ENCODE data around the gene MCF2L.

The MCF2L gene

DNA sequence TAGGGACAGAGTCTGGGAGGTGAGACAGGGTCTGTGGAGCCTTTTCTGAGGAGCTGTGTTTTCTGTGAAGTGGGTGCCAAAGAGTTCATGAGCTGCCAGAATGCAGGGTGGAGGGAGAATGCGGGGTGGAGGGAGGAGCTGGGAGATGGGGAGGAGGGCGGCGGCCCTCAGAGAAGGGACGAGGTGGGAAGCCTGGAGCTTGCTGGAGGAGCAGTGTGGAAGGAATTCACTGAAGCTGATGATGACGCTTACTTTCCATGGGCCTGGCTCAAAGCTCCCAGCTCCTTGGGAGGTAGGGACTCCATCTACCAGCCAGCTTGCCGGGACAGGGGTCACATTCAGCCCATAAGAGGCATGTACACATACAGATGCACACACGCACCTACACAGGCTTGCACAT, 62.5 kb downstream of the MCF2L start:
- DNase-seq (ENCODE audit: low read depth, low spot score), result no peak

DNA sequence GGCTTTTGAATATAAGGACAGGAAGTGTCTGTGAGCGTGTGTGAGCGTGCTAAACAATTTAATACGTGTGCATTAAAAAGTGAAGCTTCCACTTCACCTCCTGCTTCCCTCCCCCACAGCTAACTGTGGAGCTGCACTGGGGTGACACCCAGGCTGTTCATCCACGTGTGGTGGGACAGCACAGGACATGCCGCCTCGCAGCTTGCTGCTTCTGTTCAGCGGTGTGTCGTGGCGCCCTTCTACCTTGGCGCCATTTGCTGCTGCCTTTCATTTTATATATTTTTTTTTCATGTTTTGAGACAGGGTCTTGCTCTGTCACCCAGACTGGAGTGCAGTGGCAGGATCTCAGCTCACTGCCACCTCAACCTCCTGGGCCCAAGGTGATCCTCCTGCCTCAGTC, 63.3 kb downstream of the MCF2L start:
- no peak for DNase-seq (ENCODE audit: low read depth, low spot score)

DNA sequence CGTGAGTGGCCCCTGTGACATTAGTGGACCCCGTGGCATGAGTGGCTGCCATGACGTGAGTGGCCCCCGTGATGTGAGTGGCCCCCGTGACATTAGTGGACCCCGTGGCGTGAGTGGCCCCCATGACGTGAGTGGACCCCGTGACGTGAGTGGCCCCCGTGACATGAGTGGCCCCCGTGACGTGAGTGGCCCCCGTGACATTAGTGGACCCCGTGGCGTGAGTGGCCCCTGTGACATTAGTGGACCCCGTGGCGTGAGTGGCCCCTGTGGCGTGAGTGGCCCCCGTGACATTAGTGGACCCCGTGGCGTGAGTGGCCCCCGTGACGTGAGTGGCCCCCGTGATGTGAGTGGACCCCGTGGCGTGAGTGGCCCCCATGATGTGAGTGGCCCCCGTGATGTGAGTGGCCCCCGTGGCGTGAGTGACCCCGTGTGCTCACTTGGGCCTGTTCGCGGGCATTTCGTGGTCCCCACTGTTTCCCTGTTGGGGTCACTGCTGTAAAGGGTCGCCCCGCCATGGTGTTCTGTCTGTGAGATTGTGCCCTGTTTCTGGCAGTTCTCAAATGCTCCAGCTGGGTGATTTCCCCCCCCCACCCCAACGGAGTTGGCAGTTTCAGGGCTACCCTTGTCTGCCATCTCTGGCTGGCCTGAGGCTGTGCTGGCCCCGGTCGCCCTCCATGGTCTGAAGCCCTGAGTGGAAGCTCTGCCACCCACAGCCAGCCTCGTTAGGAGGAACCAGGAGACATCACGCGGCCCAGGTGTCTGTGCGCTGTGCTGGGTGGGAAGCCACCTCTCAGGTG, 64.2 kb downstream of the MCF2L start:
- no peak for DNase-seq (ENCODE audit: low read depth, low spot score)

DNA sequence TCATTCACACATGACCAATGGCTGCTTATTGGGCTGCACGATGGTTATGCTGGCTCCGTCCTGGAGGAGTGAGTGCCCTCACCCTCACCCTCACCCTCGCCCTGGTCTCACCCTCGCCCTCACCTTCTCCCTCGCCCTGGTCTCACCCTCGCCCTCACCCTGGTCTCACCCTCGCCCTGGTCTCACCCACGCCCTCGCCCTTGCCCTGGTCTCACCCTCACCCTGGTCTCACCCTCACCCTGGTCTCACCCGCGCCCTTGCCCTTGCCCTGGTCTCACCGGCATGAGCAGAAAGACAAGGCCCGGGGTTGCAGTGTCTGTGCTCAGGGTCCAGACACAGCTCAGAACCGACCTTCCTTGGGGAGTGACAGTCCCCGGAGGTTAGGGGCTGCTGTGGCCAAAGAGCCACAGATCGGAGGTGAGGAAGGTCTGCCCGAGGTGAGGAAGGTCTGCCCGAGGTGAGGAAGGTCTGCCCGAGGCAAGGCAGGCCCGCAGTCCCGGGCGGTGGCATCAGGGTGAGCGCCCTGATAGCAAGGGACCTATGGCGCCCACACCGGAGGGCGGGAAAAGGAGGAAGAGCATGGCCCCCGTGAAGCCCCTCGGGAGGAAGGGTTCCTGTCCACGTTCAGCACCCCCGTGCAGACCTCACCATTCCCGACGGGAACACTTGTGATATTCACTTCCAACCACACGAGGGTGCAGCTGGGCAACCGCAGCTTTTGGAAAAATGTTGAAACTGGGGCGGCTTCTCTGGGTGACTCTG, 65.6 kb downstream of the MCF2L start:
- DNase-seq (ENCODE audit: low read depth, low spot score), result no peak

DNA sequence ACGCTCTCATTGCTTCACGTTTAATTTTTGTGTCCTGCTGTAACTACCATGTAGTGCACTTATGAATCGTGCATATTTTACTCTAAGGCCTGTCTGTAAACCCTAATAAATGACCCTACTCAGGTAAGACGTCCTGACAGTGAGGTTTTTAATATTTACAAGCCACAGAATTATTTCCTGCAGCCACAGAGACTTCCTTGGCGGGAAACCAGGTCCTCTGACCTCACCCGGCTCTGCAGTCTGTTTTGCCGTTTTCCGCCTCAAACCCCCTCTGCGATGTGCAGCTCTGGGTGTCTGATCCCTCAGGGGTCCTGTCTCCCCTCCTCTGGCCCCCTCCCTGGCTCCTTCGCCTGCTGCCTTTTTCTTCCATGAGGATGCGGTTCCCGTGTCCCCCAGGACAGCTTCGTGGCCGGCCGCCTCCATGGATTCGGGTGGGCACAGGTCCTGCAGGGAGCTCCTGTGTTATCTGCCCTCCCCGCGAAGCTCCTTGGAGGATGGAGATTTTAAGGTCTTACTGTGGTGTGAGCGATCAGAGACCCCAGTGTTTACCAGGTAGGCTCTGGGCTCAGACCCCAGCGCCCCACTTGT, 66.3 kb downstream of the MCF2L start:
- no peak for DNase-seq (ENCODE audit: low read depth, low spot score)

DNA sequence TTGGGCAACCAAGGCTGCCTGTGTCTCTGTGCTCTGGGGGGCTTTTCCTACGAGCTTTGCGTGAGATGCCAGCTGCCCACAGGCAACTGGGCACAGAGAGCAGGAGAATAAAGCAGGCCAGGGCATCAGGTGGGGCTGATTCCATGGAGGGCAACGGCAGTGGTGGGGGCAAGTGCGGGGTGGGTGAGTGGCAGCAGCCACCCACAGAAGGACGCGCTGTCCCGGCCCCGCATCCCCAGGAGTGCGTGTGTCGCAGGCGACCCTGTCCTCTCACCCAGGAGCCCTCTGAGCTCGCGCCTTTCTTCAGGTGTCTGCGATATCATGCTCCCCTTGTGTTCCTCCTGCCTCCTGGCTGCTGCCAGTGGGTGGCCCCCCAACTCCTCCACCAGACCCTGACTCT, 67.4 kb downstream of the MCF2L start:
- DNase-seq (ENCODE audit: low read depth, low spot score), result no peak

DNA sequence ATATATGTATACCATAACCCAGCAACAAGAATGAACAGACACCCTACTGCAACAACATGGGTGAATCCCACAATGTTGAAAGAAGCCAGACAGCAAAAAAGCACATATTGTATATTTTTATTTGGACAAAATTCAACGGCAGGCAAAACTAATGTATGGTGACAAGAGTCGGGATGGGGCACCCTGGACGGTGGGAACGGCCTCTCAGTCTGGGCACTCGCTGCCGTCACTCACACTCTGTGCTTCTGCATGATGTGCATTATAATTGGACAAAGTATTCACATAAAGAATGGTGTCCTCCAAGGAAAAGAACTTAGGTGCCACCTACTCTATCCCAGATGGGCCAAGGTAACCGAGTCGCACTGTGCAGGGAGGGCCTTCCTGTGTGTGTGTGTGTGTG, 71.0 kb downstream of the MCF2L start:
- no peak for DNase-seq (ENCODE audit: low read depth, low spot score)

DNA sequence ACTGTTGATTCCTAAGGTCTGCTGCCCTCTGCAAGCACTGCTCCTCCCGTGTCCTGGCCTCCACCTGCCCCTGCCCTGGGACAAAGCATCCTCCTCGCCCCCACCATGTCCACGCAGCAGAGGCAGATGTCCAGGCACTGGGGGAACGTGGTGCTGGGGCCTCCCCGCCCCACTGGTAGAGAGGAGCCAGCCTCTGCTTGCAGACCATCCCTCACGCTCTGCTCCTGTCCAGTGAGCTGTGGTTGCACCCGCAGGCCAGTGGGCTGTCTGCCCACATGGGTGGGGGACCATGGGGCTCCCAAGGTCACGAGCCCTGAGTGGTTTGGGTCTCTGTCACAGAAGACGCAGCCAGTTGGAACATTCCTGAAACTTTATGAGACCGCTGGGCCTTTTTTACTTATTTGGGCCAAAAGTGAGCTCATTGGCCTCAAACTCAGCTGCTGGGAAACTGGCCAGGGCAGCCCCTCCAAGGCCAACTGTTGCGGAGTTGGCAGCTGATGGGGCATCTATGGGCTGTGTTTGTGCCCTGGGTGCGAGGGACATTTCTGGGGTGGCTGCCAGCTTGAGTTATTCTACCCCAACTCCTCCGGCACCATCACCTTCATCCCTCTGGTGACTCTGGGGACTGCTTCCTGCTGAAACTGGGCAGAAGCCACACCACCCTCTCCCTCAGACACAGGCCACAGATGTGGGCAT, 71.7 kb downstream of the MCF2L start:
- no peak for DNase-seq (ENCODE audit: low read depth, low spot score)

DNA sequence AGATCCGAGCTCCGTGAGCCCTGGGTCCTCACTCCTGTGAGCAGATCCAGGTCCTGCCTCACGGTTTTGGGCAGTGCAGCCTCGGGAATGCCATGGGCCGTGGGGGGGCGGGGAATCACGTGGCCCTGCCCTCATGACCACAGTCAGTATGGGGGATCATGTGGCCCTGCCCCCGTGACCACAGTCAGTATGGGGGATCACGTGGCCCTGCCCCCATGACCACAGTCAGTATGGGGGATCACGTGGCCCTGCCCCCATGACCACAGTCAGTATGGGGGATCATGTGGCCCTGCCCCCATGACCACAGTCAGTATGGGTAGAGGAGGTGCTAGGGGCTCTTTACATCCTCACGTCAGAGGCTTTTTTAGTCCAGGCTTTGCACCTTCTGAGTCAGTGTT, 72.3 kb downstream of the MCF2L start:
- DNase-seq (ENCODE audit: low read depth, low spot score), result no peak

DNA sequence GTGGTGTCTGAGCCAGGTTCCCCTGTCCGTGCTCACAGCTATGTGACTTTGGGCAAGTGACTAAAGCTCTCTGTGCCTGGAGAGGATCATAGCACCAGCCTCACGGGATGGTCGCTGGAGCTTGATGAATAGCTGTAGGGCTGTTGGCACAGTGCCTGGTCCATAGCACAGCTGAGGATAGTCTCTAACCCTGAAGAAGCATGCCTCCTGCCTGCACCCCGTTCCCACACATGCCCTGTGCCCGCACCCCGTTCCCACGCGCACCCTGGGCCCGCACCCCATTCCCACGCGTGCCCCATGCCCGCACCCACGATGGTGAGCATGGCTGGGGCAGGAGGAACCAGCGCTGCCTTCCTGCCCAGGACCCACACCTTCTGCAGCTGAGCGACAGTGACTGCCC, 72.9 kb downstream of the MCF2L start:
- no peak for DNase-seq (ENCODE audit: low read depth, low spot score)

DNA sequence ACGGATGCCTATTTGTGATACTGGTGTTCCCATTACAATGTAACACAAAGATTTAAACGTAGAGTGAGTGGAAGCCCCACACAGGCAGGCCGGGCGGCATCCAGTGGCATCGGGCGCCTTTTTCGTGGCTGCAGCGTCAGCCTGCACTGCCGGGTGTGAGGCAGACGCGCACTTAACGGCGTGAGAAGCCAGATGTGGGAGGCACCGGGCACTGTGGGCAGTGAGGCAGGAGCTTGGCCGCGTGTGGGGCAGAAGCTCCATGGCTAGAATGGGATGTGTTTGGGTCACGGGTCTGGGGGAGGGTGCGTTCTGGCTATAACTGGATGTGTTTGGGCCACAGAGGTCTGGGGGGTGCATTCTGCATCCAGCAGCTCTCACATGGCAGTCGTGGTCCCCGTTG, 73.4 kb downstream of the MCF2L start:
- no peak for DNase-seq (ENCODE audit: low read depth, low spot score)

DNA sequence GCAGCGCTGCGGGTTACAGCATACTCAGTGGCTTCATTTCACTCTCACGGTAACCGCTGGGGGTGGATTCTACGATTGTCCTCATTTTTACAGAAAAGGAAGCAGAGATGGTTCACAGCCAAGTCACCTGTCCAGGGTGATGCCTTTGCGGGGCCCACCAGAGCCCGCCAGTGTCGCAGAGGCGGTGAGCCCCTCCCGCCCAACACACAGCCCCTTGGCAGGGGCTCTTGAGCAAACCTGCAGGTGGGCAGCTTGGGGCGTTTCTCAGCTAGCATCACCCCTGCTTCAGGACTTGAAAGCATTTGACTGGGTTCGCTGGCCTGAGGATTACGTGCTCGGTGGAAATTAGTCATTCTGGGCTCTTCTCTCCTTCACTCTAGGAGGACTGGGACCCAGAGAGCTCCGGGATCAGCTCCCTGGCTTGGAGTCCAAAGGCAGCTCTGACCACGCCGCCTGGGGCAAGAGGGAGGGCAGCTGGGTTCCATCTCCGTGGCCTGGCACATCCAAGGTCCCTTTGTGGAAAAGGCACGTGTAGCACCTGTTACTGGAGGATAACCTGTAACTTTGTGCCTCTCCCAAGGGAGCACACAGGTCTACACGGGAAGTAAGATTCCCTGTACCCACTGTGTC, 74.1 kb downstream of the MCF2L start:
- no peak for DNase-seq (ENCODE audit: low read depth, low spot score)

DNA sequence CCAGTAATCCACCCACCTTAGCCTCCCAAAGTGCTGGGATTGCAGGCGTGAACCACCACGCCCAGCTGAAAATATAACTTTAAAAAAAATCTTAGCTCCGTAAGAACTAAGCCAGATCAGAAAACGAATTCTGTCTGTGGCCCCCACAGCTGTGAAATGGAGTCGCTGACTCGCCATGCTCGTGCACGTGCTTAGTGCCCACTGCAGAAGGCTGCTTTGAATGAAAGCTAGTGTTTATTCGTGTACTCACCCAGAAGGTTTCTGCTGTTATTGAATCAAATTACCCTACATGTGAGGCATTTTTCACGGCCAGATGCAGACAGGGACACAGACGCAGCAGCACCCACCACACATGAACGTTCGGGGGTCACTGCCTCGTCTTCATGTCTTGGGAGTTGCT, 74.9 kb downstream of the MCF2L start:
- no peak for DNase-seq (ENCODE audit: low read depth, low spot score)

DNA sequence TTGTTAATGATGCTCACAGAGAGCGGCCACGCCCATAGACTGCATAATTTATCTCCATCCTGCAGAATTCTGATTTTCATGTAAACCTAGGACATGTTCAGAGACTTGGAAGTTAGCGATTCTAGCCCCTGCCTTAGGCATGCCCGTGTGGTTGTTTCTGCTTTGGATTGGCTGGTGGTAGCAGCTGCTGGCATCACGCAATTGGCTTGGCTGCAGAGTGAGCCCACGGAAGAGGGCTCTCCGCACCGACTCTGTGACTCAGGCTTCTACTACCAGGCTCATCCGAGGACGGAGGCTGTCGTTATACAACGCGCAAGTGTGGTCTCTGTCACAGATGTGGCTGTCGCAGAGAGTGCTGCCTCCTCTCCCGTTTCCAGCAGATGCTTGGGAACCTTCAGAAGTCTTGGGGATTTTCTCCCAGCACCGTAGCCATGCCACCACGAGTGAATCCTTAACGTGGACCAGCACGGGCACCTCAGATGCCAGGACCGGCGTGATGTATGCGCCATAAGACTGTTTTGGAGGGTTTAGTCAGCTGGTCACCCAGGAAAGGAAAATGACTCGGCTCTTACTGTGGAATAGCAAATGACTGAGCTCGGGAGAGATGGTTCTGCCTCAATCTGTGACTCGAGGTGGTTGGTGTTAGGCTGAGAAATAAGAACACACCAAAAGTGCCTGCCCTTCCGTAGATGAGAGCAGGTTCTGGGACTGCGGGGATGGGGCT, 75.5 kb downstream of the MCF2L start:
- no peak for DNase-seq (ENCODE audit: low read depth, low spot score)

DNA sequence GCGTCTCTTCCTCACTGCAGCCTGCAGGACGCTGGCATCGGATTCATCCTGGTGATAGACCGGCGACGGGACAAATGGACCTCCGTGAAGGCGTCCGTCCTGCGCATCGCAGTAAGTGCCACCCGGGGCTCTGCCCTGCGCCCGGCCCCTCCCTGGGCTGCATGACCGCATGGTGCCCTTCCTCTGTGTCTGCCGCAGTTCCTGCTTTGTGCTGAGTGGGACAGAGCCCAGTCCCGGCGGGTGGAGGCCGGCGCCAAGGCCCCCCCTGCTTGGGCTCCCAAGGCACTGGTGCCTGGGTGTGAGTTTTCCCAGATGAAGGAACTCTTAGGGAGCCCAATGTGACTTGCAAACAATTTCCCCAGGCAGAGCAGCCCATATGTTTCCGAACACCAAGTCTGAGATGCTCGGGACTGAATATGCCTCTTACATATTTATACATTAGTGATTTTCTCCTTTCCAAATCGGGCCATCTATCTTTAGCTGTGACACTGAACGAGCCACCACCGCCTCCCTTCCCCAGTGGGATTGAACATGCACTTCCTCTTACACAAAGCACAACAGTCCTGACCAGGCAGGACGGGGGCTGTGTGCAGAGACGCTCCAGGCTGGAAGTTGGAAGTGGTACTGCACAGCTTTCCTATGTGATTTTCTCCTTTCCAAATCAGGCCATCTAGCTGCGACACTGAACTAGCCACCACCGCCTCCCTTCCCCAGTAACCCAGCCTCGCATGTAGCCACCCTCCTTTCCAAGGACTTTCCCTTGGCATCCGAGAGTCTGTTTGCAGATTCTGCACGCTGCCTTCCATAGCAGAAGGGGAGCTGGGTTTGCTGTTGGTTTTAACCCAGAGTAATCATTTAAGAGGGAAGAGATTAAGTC, 76.5 kb downstream of the MCF2L start:
- no peak for DNase-seq (ENCODE audit: low read depth, low spot score)

DNA sequence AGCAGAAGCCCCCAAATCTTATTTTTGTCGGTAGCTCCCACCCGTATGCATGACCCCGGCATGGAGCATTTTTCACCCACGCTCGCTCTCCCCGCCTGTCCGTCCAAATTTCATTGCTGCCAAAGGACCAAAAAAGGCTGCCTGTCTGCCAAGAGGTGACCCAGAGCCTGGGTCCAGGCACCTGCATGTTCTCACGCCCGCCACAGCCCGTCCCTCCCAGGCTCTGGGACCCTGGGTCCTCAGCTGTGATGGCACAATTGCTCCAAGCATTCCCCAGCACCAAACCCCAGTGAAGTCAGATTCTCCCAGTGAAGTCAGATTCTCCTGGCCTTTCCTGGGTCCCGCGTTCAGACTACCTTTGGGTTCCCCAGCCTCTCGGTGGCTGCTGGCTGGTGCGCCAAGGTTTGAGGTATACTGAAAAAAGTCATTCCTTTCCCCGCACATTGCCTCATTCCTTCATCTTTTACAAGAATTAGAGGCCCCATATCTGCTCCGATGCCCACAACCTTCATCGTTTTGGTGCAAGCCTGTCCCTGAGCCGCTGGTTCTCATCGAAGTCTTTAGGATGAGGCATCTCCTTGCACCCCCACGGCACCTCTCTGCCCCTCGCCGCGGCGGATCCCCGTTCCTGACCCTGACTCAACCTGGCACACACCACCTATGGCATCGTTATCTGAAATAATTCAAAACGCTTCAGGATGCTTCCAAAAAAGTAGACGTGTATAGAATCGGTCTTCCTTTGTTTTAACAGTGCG, 77.3 kb downstream of the MCF2L start:
- DNase-seq (ENCODE audit: low read depth, low spot score), result no peak

DNA sequence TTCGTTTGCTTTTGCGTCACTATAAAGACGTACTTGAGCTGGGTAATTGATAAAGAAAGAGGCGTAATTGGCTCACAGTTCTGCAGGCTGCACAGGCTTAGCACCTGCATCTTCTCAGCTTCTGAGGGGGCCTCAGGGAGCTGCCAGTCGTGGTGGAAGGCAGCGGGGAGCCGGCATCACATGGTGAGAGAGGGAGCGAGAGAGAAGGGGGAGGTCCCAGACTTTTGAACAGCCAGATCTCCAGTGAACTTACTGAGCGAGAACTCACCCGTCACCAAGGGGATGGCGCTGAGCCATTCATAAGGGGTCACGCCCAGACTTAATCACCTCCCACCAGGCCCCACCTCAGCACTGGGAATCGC, 77.8 kb downstream of the MCF2L start:
- no peak for DNase-seq (ENCODE audit: low read depth, low spot score)

DNA sequence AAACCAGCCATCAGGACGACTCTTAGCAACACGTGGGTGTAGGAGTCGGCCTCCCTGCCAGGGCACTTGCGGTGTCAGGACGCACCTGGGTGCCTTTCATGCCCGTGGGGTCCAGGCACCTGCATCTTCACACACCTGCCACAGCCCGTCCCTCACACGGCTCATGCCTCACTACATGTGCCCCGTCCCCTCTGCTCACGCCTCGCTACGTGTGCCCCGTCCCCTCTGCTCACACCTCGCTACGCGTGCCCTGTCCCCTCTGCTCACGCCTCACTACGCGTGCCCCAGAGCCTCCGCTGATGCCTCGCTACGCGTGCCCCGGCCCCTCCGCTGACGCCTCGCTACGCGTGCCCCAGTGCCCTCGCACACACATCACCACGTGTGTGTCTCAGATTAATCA, 78.6 kb downstream of the MCF2L start:
- no peak for DNase-seq (ENCODE audit: low read depth, low spot score)

DNA sequence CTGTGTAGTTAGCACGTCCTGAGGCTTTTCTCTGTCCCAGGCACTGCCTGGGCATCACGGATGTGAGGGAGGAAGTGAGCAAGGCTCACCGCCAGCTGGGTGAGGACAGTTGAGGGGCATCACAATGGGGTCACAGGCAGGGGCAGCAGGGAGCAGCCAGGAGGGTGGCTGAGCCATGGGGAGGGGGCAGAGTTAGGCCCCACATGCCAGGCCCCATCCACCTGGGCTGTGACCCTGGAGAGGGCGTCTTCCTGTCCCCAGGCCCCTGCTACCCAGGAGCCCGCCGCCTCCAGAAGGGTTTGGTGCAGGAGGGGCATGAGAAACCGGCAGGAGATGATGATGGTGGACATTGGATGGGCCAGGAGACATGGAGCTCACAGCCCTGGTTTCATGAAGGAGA, 79.8 kb downstream of the MCF2L start:
- no peak for DNase-seq (ENCODE audit: low read depth, low spot score)

DNA sequence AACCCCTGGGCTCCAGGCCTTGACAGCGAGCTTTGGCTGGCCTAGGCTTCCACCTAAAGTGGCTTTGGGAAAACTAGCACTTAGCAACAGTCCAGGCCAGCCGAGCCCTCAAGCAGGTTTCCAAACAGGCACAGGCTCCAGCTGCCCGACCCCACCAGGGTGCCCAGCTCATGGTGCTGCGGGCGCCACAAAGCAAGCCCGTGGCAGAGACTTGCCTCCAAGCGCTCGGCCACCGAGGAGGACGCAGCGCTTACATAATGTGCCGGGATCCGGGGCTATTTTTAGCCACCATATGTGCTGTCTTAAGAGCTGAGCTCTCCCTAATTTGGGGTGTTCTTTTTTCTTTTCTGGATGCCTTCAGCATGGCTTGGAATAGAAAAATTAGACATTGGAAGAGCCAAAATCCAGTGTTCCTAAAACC, 80.5 kb downstream of the MCF2L start:
- DNase-seq (ENCODE audit: low read depth, low spot score), result no peak

Data from iPS DF 19.7 (cell line).